H1 (cell line): ENCODE results near the gene COMMD1. TPM values are rescaled to one million over a fixed set of nuclear protein-coding genes. Genes with fewer than 3 reads are reported as not detected.
"Not testable (repeated sequence)": the region's sequence is repeated elsewhere in the genome, so short reads cannot be mapped to it uniquely, and the experiment has no call there.

ENCODE experiments used
- CTCF ChIA-PET: fragments of 300-600 bp; sonication (Branson Sonifier 250); formaldehyde crosslinking; loops from one replicate; lab custom pipeline; 2021; ENCODE audit not compliant: partially characterized antibody; lab: Charles Lee
- POLR2A ChIA-PET: fragments of 300-600 bp; sonication (Branson Sonifier 250); formaldehyde crosslinking; loops from one replicate; lab custom pipeline; 2021; ENCODE audit warnings: inconsistent platforms; ENCODE audit not compliant: partially characterized antibody; lab: Charles Lee
- DNase-seq, 2 experiments: peaks; one replicate each; pipeline versions ENCODE4 v3.0.0 to v3.0.0-alpha.2; 2010 to 2022; ENCODE audit warnings: low spot score in 2 of 2, low read depth in 1 of 2, mixed read lengths in 1 of 2
- FAIRE-seq: peaks from 2 replicates; lab custom pipeline; 2011; peaks lifted over from hg19 to GRCh38; lab: Jason Lieb, UNC
- H2AFZ ChIP-seq: 2 replicates; pipeline ENCODE4 v1.8.1; 2012; ENCODE audit warnings: low read length, inconsistent platforms
- H2AK5ac ChIP-seq: 2 replicates; pipeline ENCODE4 v1.6.1; 2013; ENCODE audit warnings: low read depth, low read length
- H2BK120ac ChIP-seq: replicated peaks from 2 replicates; pipeline ENCODE3; 2013; ENCODE audit warnings: low read depth, low read length, inconsistent platforms
- H2BK12ac ChIP-seq: 2 replicates; pipeline ENCODE4 v1.6.1; 2013; ENCODE audit warnings: low read depth, low read length
- H2BK15ac ChIP-seq: 2 replicates; pipeline ENCODE4 v1.6.1; 2013; ENCODE audit warnings: low read length
- H2BK20ac ChIP-seq: 2 replicates; pipeline ENCODE4 v1.6.1; 2013; ENCODE audit warnings: low read length
- H2BK5ac ChIP-seq: 2 replicates; pipeline ENCODE4 v1.6.1; 2013; ENCODE audit warnings: low read depth, low read length
- H3K14ac ChIP-seq: 2 replicates; pipeline ENCODE4 v1.6.1; 2013; ENCODE audit warnings: inconsistent platforms; ENCODE audit not compliant: insufficient read length
- H3K18ac ChIP-seq: 2 replicates; pipeline ENCODE4 v1.6.1; 2013; ENCODE audit warnings: low read length; ENCODE audit errors: extremely low read depth
- H3K23ac ChIP-seq: 2 replicates; pipeline ENCODE4 v1.6.1; 2013; ENCODE audit warnings: inconsistent platforms; ENCODE audit not compliant: insufficient read length
- H3K23me2 ChIP-seq: 2 replicates; pipeline ENCODE4 v1.6.1; 2013; ENCODE audit warnings: low read depth, low read length
- H3K27ac ChIP-seq: 2 replicates; pipeline ENCODE4 v1.6.1; 2011; ENCODE audit warnings: low read depth, low read length, inconsistent platforms
- H3K27me3 ChIP-seq, 4 experiments: replicated peaks in 1 of 4; 1 replicate in 1 of 4; 2 replicates in 3 of 4; pipeline versions ENCODE4 v1.6.1 to v1.8.1; 2011 to 2013; ENCODE audit warnings: low read length in 3 of 4, mild to moderate bottlenecking in 3 of 4, inconsistent platforms in 2 of 4, mixed read lengths in 2 of 4, moderate library complexity in 1 of 4; ENCODE audit not compliant: control insufficient read depth in 3 of 4, insufficient read depth in 3 of 4; ENCODE audit errors: extremely low read depth in 1 of 4
- H3K36me3 ChIP-seq, 4 experiments: 2 replicates each; pipeline versions ENCODE4 v1.6.1 to v1.8.1; 2011 to 2013; ENCODE audit warnings: mild to moderate bottlenecking in 4 of 4, low read length in 3 of 4, moderate library complexity in 2 of 4, control low read depth in 1 of 4, inconsistent platforms in 1 of 4; ENCODE audit not compliant: insufficient read depth in 4 of 4, control insufficient read depth in 2 of 4
- H3K4ac ChIP-seq: replicated peaks from 2 replicates; pipeline ENCODE3; 2013; ENCODE audit warnings: low read length, low read depth, mixed read lengths, inconsistent platforms; ENCODE audit not compliant: insufficient read length
- H3K4me1 ChIP-seq, 4 experiments: replicated peaks in 1 of 4; 1 replicate in 1 of 4; 2 replicates in 3 of 4; pipeline versions ENCODE4 v1.6.1 to v1.8.1; 2011 to 2013; ENCODE audit warnings: low read length in 3 of 4, inconsistent platforms in 2 of 4, mixed read lengths in 1 of 4; ENCODE audit not compliant: insufficient read depth in 4 of 4, control insufficient read depth in 3 of 4
- H3K4me2 ChIP-seq, 2 experiments: 2 replicates each; pipeline versions ENCODE4 v1.6.1 to v1.8.1; 2011 to 2013; ENCODE audit warnings: low read depth in 2 of 2, low read length in 2 of 2, control low read depth in 1 of 2, inconsistent platforms in 1 of 2, mild to moderate bottlenecking in 1 of 2; ENCODE audit not compliant: insufficient read depth in 1 of 2
- H3K4me3 ChIP-seq, 4 experiments: fragments of 200-600, 300-600 bp in 1 of 4; sonication (generic), shearing (Covaris generic), sonication (Bioruptor Twin) in 1 of 4; 2 replicates each; pipeline versions ENCODE4 v1.5.1 to v1.8.1; 2011 to 2016; ENCODE audit warnings: low read length in 4 of 4, low read depth in 3 of 4, control low read depth in 2 of 4, inconsistent platforms in 2 of 4, mild to moderate bottlenecking in 2 of 4, mixed read lengths in 1 of 4, moderate library complexity in 1 of 4; ENCODE audit not compliant: insufficient read depth in 2 of 4; ENCODE audit errors: extremely low read depth in 1 of 4
- H3K56ac ChIP-seq: replicated peaks from 2 replicates; pipeline ENCODE3; 2013; ENCODE audit warnings: low read depth, mild to moderate bottlenecking, mixed read lengths, low read length, inconsistent platforms; ENCODE audit not compliant: insufficient read length
- H3K79me1 ChIP-seq: 2 replicates; pipeline ENCODE4 v1.6.1; 2013; ENCODE audit warnings: low read depth, low read length, control low read depth
- H3K79me2 ChIP-seq, 2 experiments: 2 replicates each; pipeline versions ENCODE4 v1.6.1 to v1.8.1; 2012 to 2013; ENCODE audit warnings: low read length in 2 of 2, mild to moderate bottlenecking in 2 of 2, inconsistent platforms in 1 of 2; ENCODE audit not compliant: insufficient read depth in 2 of 2, control insufficient read depth in 1 of 2
- H3K9ac ChIP-seq, 4 experiments: replicated peaks in 1 of 4; 1 replicate in 1 of 4; 2 replicates in 3 of 4; pipeline versions ENCODE4 v1.6.1 to v1.8.1; 2011 to 2013; ENCODE audit warnings: low read depth in 3 of 4, low read length in 3 of 4, control low read depth in 2 of 4, mild to moderate bottlenecking in 2 of 4, moderate library complexity in 2 of 4, inconsistent platforms in 1 of 4; ENCODE audit errors: extremely low read depth in 1 of 4
- H3K9me3 ChIP-seq, 2 experiments: 2 replicates each; pipeline versions ENCODE4 v1.6.1 to v1.8.1; 2012 to 2013; ENCODE audit warnings: mild to moderate bottlenecking in 2 of 2, moderate library complexity in 2 of 2, control low read depth in 1 of 2, inconsistent platforms in 1 of 2, low read depth in 1 of 2, low read length in 1 of 2, mixed read lengths in 1 of 2; ENCODE audit not compliant: insufficient read depth in 2 of 2
- H4K20me1 ChIP-seq, 2 experiments: replicated peaks in 1 of 2; 2 replicates each; pipeline versions ENCODE3 to v1.8.1; 2011 to 2013; ENCODE audit warnings: inconsistent platforms in 2 of 2, low read length in 2 of 2, mild to moderate bottlenecking in 1 of 2; ENCODE audit not compliant: insufficient read depth in 2 of 2, control insufficient read depth in 1 of 2
- H4K5ac ChIP-seq: 2 replicates; pipeline ENCODE4 v1.6.1; 2013; ENCODE audit warnings: low read length, low read depth, mixed read lengths, inconsistent platforms; ENCODE audit not compliant: insufficient read length
- H4K8ac ChIP-seq: 2 replicates; pipeline ENCODE4 v1.8.0; 2013; ENCODE audit warnings: mild to moderate bottlenecking, moderate library complexity, low read length, inconsistent platforms; ENCODE audit not compliant: insufficient read depth; ENCODE audit errors: extremely low read depth
- H4K91ac ChIP-seq: replicated peaks from 2 replicates; pipeline ENCODE3; 2013; ENCODE audit warnings: low read length, mixed read lengths, inconsistent platforms; ENCODE audit not compliant: insufficient read length
- WGBS, 2 experiments: shearing (Covaris generic) in 1 of 2; methylation state at CpG; one replicate each; pipeline versions ENCODE4 v1.1.6 to v1.1.7; 2013 to 2015; ENCODE audit warnings: low lambda C conversion rate in 2 of 2, mixed read lengths in 2 of 2, inconsistent platforms in 1 of 2, low coverage in 1 of 2, missing lambda C conversion rate in 1 of 2; ENCODE audit not compliant: insufficient replicate concordance in 2 of 2, insufficient coverage in 1 of 2, insufficient read length in 1 of 2; ENCODE audit errors: extremely low coverage in 1 of 2, missing lambda C conversion rate in 1 of 2; 5-methylcytosine and 5-hydroxymethylcytosine counted together
- polyA plus RNA-seq, 7 experiments: library from polyadenylated mRNA; depleted of rRNA in 3 of 7; stranded (reverse) in 5 of 7; unstranded in 2 of 7; fragments of >200 nt in 5 of 7; fragments of 200-250 nt in 2 of 7; gene quantifications; 1 replicate in 5 of 7; 2 replicates in 1 of 7; 4 replicates in 1 of 7; pipeline versions ENCODE4 v1.2.1 to v1.2.3, GENCODE V29; 2011 to 2013; ENCODE audit warnings: missing spikeins in 2 of 7, mixed read lengths in 2 of 7
- total RNA-seq: library from RNA; stranded (reverse); fragmentation: NEBNext Ultra II Directional; extraction: Animal tissue kit (Norgen Biotek cat#: 25700); gene quantifications from 2 replicates; pipeline ENCODE4 v1.2.1, GENCODE V29; 2021

COMMD1 gene
- total and polyA plus RNA-seq, 2 of the 8 experiments (the other 6 are each of a cell fraction or from before 2014, with no cell fraction given), result 23.5 to 28.3 TPM

DNA sequence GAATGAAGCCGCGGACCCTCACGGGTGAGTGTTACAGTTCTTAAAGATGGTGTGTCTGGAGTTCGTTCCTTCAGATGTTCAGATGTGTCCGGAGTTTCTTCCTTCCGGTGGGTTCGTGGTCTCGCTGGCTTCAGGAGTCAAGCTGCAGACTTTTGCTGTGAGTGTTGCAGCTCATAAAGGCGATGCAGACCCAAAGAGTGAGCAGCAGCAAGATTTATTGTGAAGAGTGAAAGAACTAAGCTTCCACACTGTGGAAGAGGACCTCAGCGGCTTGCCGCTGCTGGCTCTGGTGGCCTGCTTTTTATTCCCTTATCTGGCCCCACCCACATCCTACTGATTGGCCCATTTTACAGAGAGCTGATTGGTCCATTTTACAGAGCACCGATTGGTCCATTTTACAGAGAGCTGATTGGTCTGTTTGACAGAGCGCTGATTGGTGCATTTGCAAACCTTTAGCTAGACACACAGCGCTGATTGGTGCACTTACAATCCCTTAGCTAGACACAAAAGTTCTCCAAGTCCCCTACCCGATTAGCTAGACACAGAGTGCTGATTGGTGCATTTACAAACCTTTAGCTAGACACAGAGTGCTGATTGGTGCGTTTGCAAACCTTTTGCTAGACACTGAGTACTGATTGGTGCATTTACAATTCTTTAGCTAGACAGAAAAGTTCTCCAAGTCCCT, 136.4 kb downstream of the COMMD1 start:
- not testable (repeated sequence) for H2BK120ac ChIP-seq, DNase-seq, H4K5ac ChIP-seq, H3K9ac ChIP-seq, H4K8ac ChIP-seq, H2AK5ac ChIP-seq, H3K23me2 ChIP-seq, H3K79me2 ChIP-seq, H3K79me1 ChIP-seq, H3K23ac ChIP-seq, H3K27ac ChIP-seq, H3K56ac ChIP-seq, H3K14ac ChIP-seq, H2AFZ ChIP-seq, H3K18ac ChIP-seq, H3K27me3 ChIP-seq, H3K4me2 ChIP-seq, H2BK15ac ChIP-seq, H3K4ac ChIP-seq, H4K20me1 ChIP-seq, FAIRE-seq, H4K91ac ChIP-seq, H2BK20ac ChIP-seq, H2BK5ac ChIP-seq, H3K4me1 ChIP-seq, H2BK12ac ChIP-seq, H3K36me3 ChIP-seq, H3K4me3 ChIP-seq
- 94% methylated on average over 16 of the region's 16 CpGs; no CpG with 5 or more reads in 1 of the 2 experiments for WGBS, 2 experiments
- POLR2A ChIA-PET, result interaction anchor here (0.7 kb wide), 1 partner anchor 13 kb away, joined by 3 read pairs; no protein-coding TSS in a partner anchor
- peaks cover 13 to 24% of the 10 kb centered on the region in 2 experiments for H3K9me3 ChIP-seq
- CTCF ChIA-PET, result interaction anchor here (0.8 to 1.2 kb wide), 2 partner anchors 17 to 256 kb away, joined by 3 read pairs; no protein-coding TSS in a partner anchor
